Stimulated activated CD8-positive, alpha-beta memory T cell treated with anti-CD3 and anti-CD28 coated beads, Interleukin-2, amount 100 ng/mL, for 48 hours (primary cell): ENCODE data around the gene PSMB2.

Source experiments
- DNase-seq, 2 donors: peaks; one replicate each; pipeline ENCODE4 v3.0.0-alpha.2; 2020; ENCODE audit warnings: low read depth in 2 of 2

PSMB2 gene

DNA sequence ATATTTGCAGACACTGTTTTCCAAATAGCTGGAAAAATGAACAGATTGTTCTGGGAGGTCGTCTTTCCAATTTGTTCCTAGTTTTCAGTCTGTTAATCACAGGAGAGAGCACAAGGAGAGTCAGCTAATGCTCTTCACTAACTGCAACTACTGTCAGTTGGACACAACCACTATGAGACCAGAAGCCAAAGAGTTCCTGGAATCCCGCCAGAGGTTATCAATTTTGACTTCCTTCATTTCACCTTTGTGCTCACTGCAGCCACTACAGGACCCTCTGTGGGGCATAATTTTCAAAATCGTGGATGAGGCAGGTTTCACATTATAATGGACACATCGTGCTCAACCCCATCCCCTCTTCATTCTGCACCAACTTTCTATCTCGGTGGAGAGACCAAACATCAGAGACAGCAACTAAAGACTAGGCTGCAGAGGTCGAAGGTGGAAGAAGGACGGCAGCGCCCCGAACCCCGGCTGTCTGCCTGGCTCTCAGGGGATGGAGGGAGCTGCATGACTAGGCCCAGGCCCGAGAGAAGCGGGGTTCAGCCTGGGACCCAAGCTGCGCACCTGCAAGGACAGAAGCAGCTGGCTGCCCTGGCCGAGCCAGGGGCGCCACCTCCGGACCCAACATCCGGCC, 84.7 kb downstream of the PSMB2 start:
- no peak for DNase-seq

DNA sequence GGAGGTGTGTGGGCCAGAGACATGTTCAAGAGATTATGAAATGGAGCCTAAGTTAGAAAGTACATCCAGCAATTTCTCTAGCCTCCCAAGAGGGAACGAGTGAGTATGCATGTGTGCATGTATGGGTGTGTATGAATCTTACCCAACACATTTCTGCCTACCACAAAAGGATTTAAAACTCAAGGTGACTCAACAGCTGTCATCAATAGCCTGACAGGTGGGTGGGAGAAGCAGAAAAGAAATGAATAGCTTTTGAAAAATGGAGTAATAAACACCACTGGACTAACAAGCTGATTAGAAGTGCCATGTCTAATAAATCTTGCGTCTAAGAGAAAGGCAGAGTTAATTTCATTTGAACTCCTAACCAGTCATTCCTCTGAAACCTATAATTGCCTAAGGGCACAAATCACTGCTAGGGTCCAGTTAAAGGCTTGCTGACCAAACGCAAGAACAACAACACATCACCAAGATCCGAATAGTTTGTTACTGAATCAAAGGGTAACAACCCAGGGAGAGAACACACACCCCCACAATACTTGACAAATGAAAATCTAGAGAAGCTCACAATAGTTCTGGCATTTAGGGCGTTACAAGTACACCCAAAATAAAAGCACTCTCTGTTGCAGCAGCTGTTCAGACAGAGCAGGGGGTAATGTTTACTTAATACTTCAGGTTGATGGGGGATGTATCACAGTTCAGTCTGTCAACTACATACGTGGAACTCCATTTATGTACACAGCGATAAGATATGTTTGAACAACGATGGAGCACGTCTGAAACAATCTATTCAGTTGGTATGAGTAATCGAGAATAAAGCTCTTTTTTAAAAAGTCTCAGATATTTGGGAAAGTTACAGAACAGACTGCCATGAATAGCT, 85.5 kb downstream of the PSMB2 start:
- DNase-seq, result no peak

DNA sequence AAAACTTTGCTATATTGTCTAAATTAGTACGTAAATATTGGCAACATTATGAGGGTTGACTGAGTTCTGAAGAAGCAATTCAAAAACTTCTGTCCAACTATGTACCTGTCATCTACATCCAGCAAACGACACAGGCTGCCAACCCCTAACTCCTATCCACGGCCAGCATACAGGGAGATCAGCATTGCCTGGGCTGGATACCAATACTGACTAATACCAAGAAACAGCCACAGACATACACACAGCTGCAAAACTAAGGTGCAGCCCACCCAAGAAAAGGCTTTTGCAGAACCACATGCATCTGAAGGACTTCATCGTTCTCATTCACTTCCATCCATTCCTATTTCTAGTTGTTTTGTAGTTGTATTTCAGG, 86.1 kb downstream of the PSMB2 start:
- DNase-seq, result no peak

DNA sequence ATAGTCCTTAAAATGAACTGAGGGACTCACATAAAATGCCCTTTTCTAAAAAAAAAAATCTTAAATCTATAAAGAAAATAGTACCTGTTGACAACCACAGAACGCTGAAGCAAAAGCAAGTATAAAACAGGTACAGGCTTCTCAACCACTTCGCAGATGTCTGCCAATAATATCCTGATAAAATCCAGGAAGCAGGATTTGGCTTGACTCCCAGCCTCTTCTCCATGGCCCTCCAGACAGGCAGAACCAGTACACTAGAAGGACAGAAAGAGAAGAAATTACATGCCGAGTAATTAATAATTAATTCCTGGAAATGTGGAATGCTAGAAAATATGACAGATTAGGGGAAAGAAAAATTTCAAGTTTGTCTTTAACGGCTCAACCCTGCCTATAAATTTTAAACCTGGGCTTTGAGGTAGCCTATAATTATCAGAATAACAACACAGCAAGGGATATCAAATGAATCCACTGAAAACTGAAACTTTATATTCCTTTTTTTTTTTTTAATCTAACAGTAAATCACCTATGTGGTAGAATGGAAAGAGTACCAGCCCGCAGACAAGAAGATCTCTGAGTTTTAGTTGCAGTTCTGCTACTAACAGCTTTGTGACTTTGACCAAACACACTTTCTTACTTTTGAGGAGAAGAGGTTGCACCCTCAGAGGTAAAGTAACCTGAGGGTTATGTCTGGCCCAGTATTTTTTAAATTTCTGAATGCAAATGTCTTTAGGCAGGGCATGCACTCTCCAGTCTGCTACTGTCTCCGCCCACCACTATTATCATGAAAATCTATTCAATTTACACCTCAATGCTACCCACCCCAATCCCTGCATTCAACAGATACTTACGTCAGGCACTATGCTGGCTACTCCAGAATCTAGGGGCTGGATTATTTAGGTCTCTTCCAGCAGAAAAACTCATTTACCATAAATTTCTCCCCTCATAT, 86.8 kb downstream of the PSMB2 start:
- no peak for DNase-seq

DNA sequence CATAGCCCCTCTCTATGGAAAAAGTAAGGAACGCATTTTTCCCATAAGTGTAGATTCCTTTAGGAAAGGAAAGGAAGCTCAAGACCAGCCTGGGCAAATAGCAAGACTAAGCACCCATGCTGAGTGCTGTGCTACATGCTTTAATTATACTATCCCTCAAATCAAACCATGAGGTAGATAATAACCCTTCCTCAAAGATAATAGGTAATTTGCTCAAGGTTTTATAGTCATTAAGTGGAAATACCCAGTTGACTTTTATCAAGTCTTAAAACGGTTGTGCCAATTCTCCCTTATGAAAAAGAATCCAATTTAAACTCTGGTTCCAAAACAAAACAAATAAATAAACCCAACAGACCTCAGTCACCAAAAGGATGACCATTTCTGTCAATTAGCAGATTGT, 87.5 kb downstream of the PSMB2 start:
- no peak for DNase-seq
